ENCODE data around the gene LIPC.

LIPC gene

DNA sequence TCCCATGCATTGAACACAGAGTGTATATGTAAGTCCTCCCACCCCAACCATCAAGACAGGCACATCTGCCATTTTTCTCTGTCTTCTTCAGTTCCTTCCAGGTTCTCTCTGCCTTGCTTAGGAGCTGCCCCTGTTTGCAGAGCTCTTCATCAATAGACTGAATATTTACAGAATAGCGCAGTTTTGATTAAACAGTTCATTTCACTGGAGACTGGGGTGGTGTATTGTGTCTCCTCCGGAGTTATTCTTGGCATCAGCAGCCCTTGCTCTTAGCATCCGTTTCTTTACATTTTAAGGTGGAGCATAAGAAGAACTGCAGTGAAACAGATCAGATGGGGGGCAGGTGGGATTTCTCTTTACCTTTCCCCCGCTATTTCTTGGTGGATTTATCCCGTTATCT, 87.7 kb downstream of the LIPC start:
- Histone ChIP-seq H3K27me3 (ENCODE audit: insufficient read depth, low read length, poor library complexity) (no peaks in the 10 kb centered on the region), H2BK15ac (replicated peaks; ENCODE audit: low read depth) (no peak overlapping the region), H4K5ac (ENCODE audit: low read length) (no peak overlapping the region), H3K4me1 (ENCODE audit: control insufficient read depth, low read depth, low read length) (peaks cover 11% of the 10 kb centered on the region), H3K36me3 (ENCODE audit: control insufficient read depth, insufficient read depth, low read length) (no peaks in the 10 kb centered on the region), H4K8ac (ENCODE audit: low read depth, low read length) (no peak overlapping the region), H3K18ac (ENCODE audit: low read length) (no peak overlapping the region), H2AK5ac (ENCODE audit: low read length) (no peak overlapping the region), H3K23ac (ENCODE audit: low read length) (no peak overlapping the region), H3K27ac (ENCODE audit: low read depth, low read length) (no peak overlapping the region), H3K4me3 (ENCODE audit: low read length) (no peak overlapping the region), H3K56ac (ENCODE audit: low read length) (no peak overlapping the region), H3K9ac (ENCODE audit: low read length) (no peak overlapping the region), H2BK5ac (ENCODE audit: low read length) (no peak overlapping the region), H3K79me2 (ENCODE audit: control insufficient read depth, insufficient read depth, low read length) (no peaks in the 10 kb centered on the region), H2BK120ac (ENCODE audit: low read depth, low read length) (no peak overlapping the region), H3K4me2 (ENCODE audit: low read length) (no peak overlapping the region), H3K4ac (ENCODE audit: low read depth, low read length) (no peak overlapping the region), H3K79me1 (ENCODE audit: low read length) (no peaks in the 10 kb centered on the region)
- WGBS (ENCODE audit: extremely low coverage, insufficient coverage, low lambda C conversion rate), result no CpG with 5 or more reads among the region's 5 CpGs
- no peak for DNase-seq

DNA sequence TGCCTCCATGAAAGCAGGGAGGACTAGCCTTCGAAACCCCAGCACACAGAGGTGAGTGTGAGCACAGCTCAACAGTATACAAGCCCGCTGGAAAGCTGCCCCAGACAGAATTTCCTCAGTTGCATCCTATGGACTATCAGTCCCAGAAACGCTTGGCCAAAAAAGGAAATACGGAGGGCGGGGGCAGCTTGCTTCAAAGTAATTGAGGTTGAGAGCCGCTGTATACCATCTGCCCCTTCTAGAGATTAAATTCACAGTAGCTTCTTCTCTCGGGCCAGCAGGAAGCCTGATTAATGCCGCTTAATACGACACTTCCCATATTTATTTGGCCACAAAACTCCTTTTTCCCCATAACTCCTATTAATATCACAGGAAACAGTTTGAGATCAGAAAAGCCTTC, 88.7 kb downstream of the LIPC start:
- H2BK15ac ChIP-seq (replicated peaks; ENCODE audit: low read depth), result no peak overlapping the region
- no peak overlapping the region for H3K23ac ChIP-seq (ENCODE audit: low read length)
- WGBS (ENCODE audit: extremely low coverage, insufficient coverage, low lambda C conversion rate), result no CpG with 5 or more reads among the region's 9 CpGs
- H3K79me1 ChIP-seq (ENCODE audit: low read length), result no peaks in the 10 kb centered on the region
- no peak overlapping the region for H4K5ac ChIP-seq (ENCODE audit: low read length)
- no peaks in the 10 kb centered on the region for H3K36me3 ChIP-seq (ENCODE audit: control insufficient read depth, insufficient read depth, low read length)
- H3K56ac ChIP-seq (ENCODE audit: low read length), result no peak overlapping the region
- no peak overlapping the region for H2BK5ac ChIP-seq (ENCODE audit: low read length)
- no peak overlapping the region for H3K4me3 ChIP-seq (ENCODE audit: low read length)
- H3K18ac ChIP-seq (ENCODE audit: low read length), result no peak overlapping the region
- no peak overlapping the region for H3K9ac ChIP-seq (ENCODE audit: low read length)
- H4K8ac ChIP-seq (ENCODE audit: low read depth, low read length), result no peak overlapping the region
- peaks cover 11% of the 10 kb centered on the region for H3K4me1 ChIP-seq (ENCODE audit: control insufficient read depth, low read depth, low read length)
- H3K27ac ChIP-seq (ENCODE audit: low read depth, low read length), result no peak overlapping the region
- no peaks in the 10 kb centered on the region for H3K27me3 ChIP-seq (ENCODE audit: insufficient read depth, low read length, poor library complexity)
- H3K4me2 ChIP-seq (ENCODE audit: low read length), result no peak overlapping the region
- no peak overlapping the region for H2AK5ac ChIP-seq (ENCODE audit: low read length)
- H3K4ac ChIP-seq (ENCODE audit: low read depth, low read length), result no peak overlapping the region
- no peaks in the 10 kb centered on the region for H3K79me2 ChIP-seq (ENCODE audit: control insufficient read depth, insufficient read depth, low read length)
- DNase-seq, result no peak
- no peak overlapping the region for H2BK120ac ChIP-seq (ENCODE audit: low read depth, low read length)

GRCh38 chr15:58520936-58521292, 89.1 kb downstream of the LIPC start:
- no peak overlapping the region for H4K8ac ChIP-seq (ENCODE audit: low read depth, low read length)
- H2BK5ac ChIP-seq (ENCODE audit: low read length), result peak overlapping the region; percentile 48
- H3K9ac ChIP-seq (ENCODE audit: low read length), result peak overlapping the region; percentile 10
- no peak overlapping the region for H3K18ac ChIP-seq (ENCODE audit: low read length)
- H3K4me2 ChIP-seq (ENCODE audit: low read length), result no peak overlapping the region
- H3K79me2 ChIP-seq (ENCODE audit: control insufficient read depth, insufficient read depth, low read length), result no peaks in the 10 kb centered on the region
- no peaks in the 10 kb centered on the region for H3K27me3 ChIP-seq (ENCODE audit: insufficient read depth, low read length, poor library complexity)
- H2BK15ac ChIP-seq (replicated peaks; ENCODE audit: low read depth), result no peak overlapping the region
- H3K36me3 ChIP-seq (ENCODE audit: control insufficient read depth, insufficient read depth, low read length), result no peaks in the 10 kb centered on the region
- no peak overlapping the region for H3K27ac ChIP-seq (ENCODE audit: low read depth, low read length)
- peaks cover 11% of the 10 kb centered on the region for H3K4me1 ChIP-seq (ENCODE audit: control insufficient read depth, low read depth, low read length)
- no peak overlapping the region for H2AK5ac ChIP-seq (ENCODE audit: low read length)
- H3K23ac ChIP-seq (ENCODE audit: low read length), result no peak overlapping the region
- peak overlapping the region; percentile 75 for H3K56ac ChIP-seq (ENCODE audit: low read length)
- peak overlapping the region; percentile 36 for H4K5ac ChIP-seq (ENCODE audit: low read length)
- no peak overlapping the region for H3K4me3 ChIP-seq (ENCODE audit: low read length)
- no peak overlapping the region for H2BK120ac ChIP-seq (ENCODE audit: low read depth, low read length)
- no CpG with 5 or more reads among the region's 4 CpGs for WGBS (ENCODE audit: extremely low coverage, insufficient coverage, low lambda C conversion rate)
- no peaks in the 10 kb centered on the region for H3K79me1 ChIP-seq (ENCODE audit: low read length)
- H3K4ac ChIP-seq (ENCODE audit: low read depth, low read length), result no peak overlapping the region
- peak; percentile 11 for DNase-seq

DNA sequence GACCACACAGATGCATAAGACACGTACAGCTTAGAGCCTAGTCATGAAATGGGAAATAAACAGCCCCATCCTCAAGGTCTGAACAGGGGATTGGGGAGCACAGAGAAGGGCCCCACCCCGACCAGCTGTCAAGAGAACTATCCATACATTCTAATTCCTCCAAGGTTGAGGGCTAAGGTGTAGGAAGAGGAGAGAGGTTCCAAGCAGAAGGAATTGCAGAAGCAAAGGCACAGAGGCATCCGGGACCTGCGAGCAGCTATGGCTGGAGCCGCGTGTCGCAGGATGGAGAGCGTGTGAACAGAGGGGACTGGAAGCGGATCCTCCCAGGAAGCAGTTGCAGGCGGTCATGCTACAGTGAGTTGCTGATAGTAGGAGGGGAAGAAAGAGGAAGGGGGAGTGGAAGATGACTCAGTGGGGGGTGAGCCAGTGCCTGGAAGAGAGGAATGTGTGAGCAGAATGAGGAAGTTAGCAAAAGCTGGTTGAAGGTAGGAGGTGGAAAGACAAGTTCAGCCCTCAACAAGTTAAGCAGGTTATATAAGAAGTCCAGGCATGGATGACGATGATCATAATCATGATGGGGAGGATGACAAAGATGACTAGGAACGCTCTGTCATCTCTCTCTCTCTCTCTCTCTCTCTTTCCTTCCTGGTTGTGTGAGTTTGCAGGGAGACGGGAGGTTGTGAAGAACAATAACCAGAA, 89.7 kb downstream of the LIPC start:
- Histone ChIP-seq H3K18ac (ENCODE audit: low read length) (no peak overlapping the region), H3K4me2 (ENCODE audit: low read length) (no peak overlapping the region), H3K36me3 (ENCODE audit: control insufficient read depth, insufficient read depth, low read length) (no peaks in the 10 kb centered on the region), H2BK5ac (ENCODE audit: low read length) (peak overlapping the region; percentile 48), H3K4me3 (ENCODE audit: low read length) (no peak overlapping the region), H4K8ac (ENCODE audit: low read depth, low read length) (no peak overlapping the region), H2BK15ac (replicated peaks; ENCODE audit: low read depth) (no peak overlapping the region), H3K4me1 (ENCODE audit: control insufficient read depth, low read depth, low read length) (peaks cover 11% of the 10 kb centered on the region), H3K79me2 (ENCODE audit: control insufficient read depth, insufficient read depth, low read length) (no peaks in the 10 kb centered on the region), H3K4ac (ENCODE audit: low read depth, low read length) (peak overlapping the region; percentile 19), H3K9ac (ENCODE audit: low read length) (peak overlapping the region; percentile 10), H3K27me3 (ENCODE audit: insufficient read depth, low read length, poor library complexity) (no peaks in the 10 kb centered on the region), H3K23ac (ENCODE audit: low read length) (no peak overlapping the region), H3K27ac (ENCODE audit: low read depth, low read length) (no peak overlapping the region), H3K79me1 (ENCODE audit: low read length) (no peaks in the 10 kb centered on the region), H4K5ac (ENCODE audit: low read length) (peak overlapping the region; percentile 36), H2AK5ac (ENCODE audit: low read length) (no peak overlapping the region), H2BK120ac (ENCODE audit: low read depth, low read length) (no peak overlapping the region), H3K56ac (ENCODE audit: low read length) (peak overlapping the region; percentile 75)
- WGBS (ENCODE audit: extremely low coverage, insufficient coverage, low lambda C conversion rate), result no CpG with 5 or more reads among the region's 13 CpGs
- DNase-seq, result peak; percentile 91

GRCh38 chr15:58522391-58522790, 90.6 kb downstream of the LIPC start:
- no CpG with 5 or more reads among the region's 9 CpGs for WGBS (ENCODE audit: extremely low coverage, insufficient coverage, low lambda C conversion rate)

DNA sequence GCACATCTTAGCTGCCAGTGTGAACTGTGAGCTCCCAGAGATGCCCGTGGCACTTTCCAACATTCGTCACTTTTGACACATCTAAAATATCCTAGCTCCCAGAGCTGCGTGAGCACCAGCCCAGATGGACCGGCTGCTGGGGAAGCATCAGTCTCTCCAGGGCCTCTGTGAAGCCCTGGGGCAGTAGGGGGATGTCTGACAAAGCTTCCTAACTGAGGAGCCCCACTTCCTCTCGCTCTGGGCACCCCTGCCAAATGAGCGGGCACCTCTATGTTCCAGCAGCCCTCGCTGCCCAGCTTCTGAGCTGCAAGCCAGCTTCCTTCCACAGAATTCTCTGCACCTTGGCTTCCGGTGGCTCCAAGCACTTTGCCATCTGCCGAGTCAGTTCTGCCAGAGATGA, 91.1 kb downstream of the LIPC start:
- no peak overlapping the region for H3K23ac ChIP-seq (ENCODE audit: low read length)
- no peak overlapping the region for H2BK5ac ChIP-seq (ENCODE audit: low read length)
- no peak overlapping the region for H4K8ac ChIP-seq (ENCODE audit: low read depth, low read length)
- no peaks in the 10 kb centered on the region for H3K79me2 ChIP-seq (ENCODE audit: control insufficient read depth, insufficient read depth, low read length)
- no peak overlapping the region for H3K18ac ChIP-seq (ENCODE audit: low read length)
- H3K9ac ChIP-seq (ENCODE audit: low read length), result no peak overlapping the region
- H2AK5ac ChIP-seq (ENCODE audit: low read length), result no peak overlapping the region
- no peaks in the 10 kb centered on the region for H3K36me3 ChIP-seq (ENCODE audit: control insufficient read depth, insufficient read depth, low read length)
- no peak overlapping the region for H3K4me2 ChIP-seq (ENCODE audit: low read length)
- no peak overlapping the region for H3K4me3 ChIP-seq (ENCODE audit: low read length)
- H3K27me3 ChIP-seq (ENCODE audit: insufficient read depth, low read length, poor library complexity), result no peaks in the 10 kb centered on the region
- no peak overlapping the region for H4K5ac ChIP-seq (ENCODE audit: low read length)
- WGBS (ENCODE audit: extremely low coverage, insufficient coverage, low lambda C conversion rate), result no CpG with 5 or more reads among the region's 9 CpGs
- DNase-seq, result no peak
- no peak overlapping the region for H2BK15ac ChIP-seq (replicated peaks; ENCODE audit: low read depth)
- no peak overlapping the region for H2BK120ac ChIP-seq (ENCODE audit: low read depth, low read length)
- H3K79me1 ChIP-seq (ENCODE audit: low read length), result no peaks in the 10 kb centered on the region
- H3K27ac ChIP-seq (ENCODE audit: low read depth, low read length), result no peak overlapping the region
- H3K56ac ChIP-seq (ENCODE audit: low read length), result no peak overlapping the region
- H3K4me1 ChIP-seq (ENCODE audit: control insufficient read depth, low read depth, low read length), result peaks cover 11% of the 10 kb centered on the region
- H3K4ac ChIP-seq (ENCODE audit: low read depth, low read length), result no peak overlapping the region

More at GRCh38 chr15:58522391-58522790, 90.6 kb downstream of the LIPC start:
- Histone ChIP-seq H3K23ac (ENCODE audit: low read length) (no peak overlapping the region), H3K4me3 (ENCODE audit: low read length) (no peak overlapping the region), H3K4me2 (ENCODE audit: low read length) (no peak overlapping the region), H2BK15ac (replicated peaks; ENCODE audit: low read depth) (no peak overlapping the region), H4K5ac (ENCODE audit: low read length) (no peak overlapping the region), H3K79me2 (ENCODE audit: control insufficient read depth, insufficient read depth, low read length) (no peaks in the 10 kb centered on the region), H4K8ac (ENCODE audit: low read depth, low read length) (no peak overlapping the region), H2BK120ac (ENCODE audit: low read depth, low read length) (no peak overlapping the region), H3K9ac (ENCODE audit: low read length) (no peak overlapping the region), H3K4ac (ENCODE audit: low read depth, low read length) (no peak overlapping the region), H3K56ac (ENCODE audit: low read length) (peak overlapping the region; percentile 28), H2AK5ac (ENCODE audit: low read length) (no peak overlapping the region), H3K18ac (ENCODE audit: low read length) (no peak overlapping the region), H3K27ac (ENCODE audit: low read depth, low read length) (no peak overlapping the region), H2BK5ac (ENCODE audit: low read length) (no peak overlapping the region), H3K79me1 (ENCODE audit: low read length) (no peaks in the 10 kb centered on the region), H3K27me3 (ENCODE audit: insufficient read depth, low read length, poor library complexity) (no peaks in the 10 kb centered on the region), H3K36me3 (ENCODE audit: control insufficient read depth, insufficient read depth, low read length) (no peaks in the 10 kb centered on the region), H3K4me1 (ENCODE audit: control insufficient read depth, low read depth, low read length) (peaks cover 11% of the 10 kb centered on the region)
- no peak for DNase-seq
